Activated CD4-positive, alpha-beta T cell treated with anti-CD3 and anti-CD28 coated beads for 36 hours (primary cell): ENCODE data around the gene NLGN1. TPM values are rescaled to one million over a fixed set of nuclear protein-coding genes. Genes with fewer than 3 reads are reported as not detected.

Experiments used
- ATAC-seq: fragments of 200-7000 bp; cut with Tn5 transposase; one replicate; pipeline ENCODE4 v1.10.0; 2021; ENCODE audit warnings: mild to moderate bottlenecking, moderate library complexity
- CTCF ChIA-PET: fragments of 350-600 bp; sonication (Branson Sonifier 250); formaldehyde crosslinking; loops from one replicate; lab custom pipeline; 2021; ENCODE audit warnings: antibody characterized with exemption; lab: Charles Lee
- POLR2A ChIA-PET: fragments of 350-600 bp; sonication (Branson Sonifier 250); formaldehyde crosslinking; loops from one replicate; lab custom pipeline; 2021; ENCODE audit warnings: antibody characterized with exemption, inconsistent platforms; lab: Charles Lee
- DNase-seq: peaks from one replicate; pipeline ENCODE4 v3.0.0-alpha.2; 2020
- H3K27ac Mint-ChIP-seq: one replicate; pipeline ENCODE4 v1.8.0; 2021; ENCODE audit warnings: mixed read lengths
- H3K27me3 Mint-ChIP-seq: one replicate; pipeline ENCODE4 v1.8.0; 2021; ENCODE audit warnings: mixed read lengths
- H3K36me3 Mint-ChIP-seq: one replicate; pipeline ENCODE4 v1.8.0; 2021; ENCODE audit warnings: low read depth, mixed read lengths
- H3K4me1 Mint-ChIP-seq: one replicate; pipeline ENCODE4 v1.8.0; 2021; ENCODE audit warnings: mixed read lengths
- H3K4me3 Mint-ChIP-seq: one replicate; pipeline ENCODE4 v1.8.0; 2021; ENCODE audit warnings: mild to moderate bottlenecking, moderate library complexity, mixed read lengths
- H3K9me3 Mint-ChIP-seq: one replicate; pipeline ENCODE4 v1.8.0; 2021; ENCODE audit warnings: low read depth, mixed read lengths
- intact Hi-C, 2 experiments: fragments of 100-400 bp; cut with DNase I in 1 of 2; cut with micrococcal nuclease in 1 of 2; formaldehyde crosslinking; loops; one replicate each; pipeline versions ENCODE4 v1.14.2 to v1.15.1; 2022 to 2024; cut with DNase I, micrococcal nuclease
- total RNA-seq, 2 experiments: library from RNA; stranded (reverse); gene quantifications; one replicate each; pipeline ENCODE4 v1.2.3, GENCODE V29; 2021

The NLGN1 gene
- total RNA-seq, 2 experiments from 2014 or later: not detected

- DNase-seq (no peak), ATAC-seq (no peak)
- Mint-ChIP-seq H3K4me3 (no peak overlapping the region), H3K9me3 (no peaks in the 10 kb centered on the region), H3K27me3 (no peaks in the 10 kb centered on the region), H3K4me1 (no peaks in the 10 kb centered on the region), H3K36me3 (no peaks in the 10 kb centered on the region), H3K27ac (no peak overlapping the region)
- ChIA-PET CTCF (no interaction called here), POLR2A (no interaction called here)
- intact Hi-C loops: no loop called here
Observed at GRCh38 chr3:173774294-173774693, 376.8 kb downstream of the NLGN1 start.

GRCh38 chr3:173778251-173778650 is 380.7 kb downstream of the NLGN1 start:
- H3K9me3 Mint-ChIP-seq: no peaks in the 10 kb centered on the region
- no peaks in the 10 kb centered on the region for H3K27me3 Mint-ChIP-seq
- DNase-seq: no peak
- H3K27ac Mint-ChIP-seq: no peak overlapping the region
- H3K36me3 Mint-ChIP-seq: no peaks in the 10 kb centered on the region
- ChIA-PET CTCF (no interaction called here), POLR2A (no interaction called here)
- no peak for ATAC-seq
- no peak overlapping the region for H3K4me3 Mint-ChIP-seq
- H3K4me1 Mint-ChIP-seq: no peaks in the 10 kb centered on the region
- intact Hi-C loops: loop anchor here in 1 of 2 experiments (5.0 kb wide), 1 partner anchor 441 kb away; no protein-coding TSS in a partner anchor

GRCh38 chr3:173780067-173780466 is 382.5 kb downstream of the NLGN1 start:
- ChIA-PET POLR2A (no interaction called here), CTCF (no interaction called here)
- Mint-ChIP-seq H3K36me3 (no peaks in the 10 kb centered on the region), H3K4me3 (no peak overlapping the region), H3K27ac (no peak overlapping the region), H3K9me3 (no peaks in the 10 kb centered on the region), H3K4me1 (no peaks in the 10 kb centered on the region), H3K27me3 (no peaks in the 10 kb centered on the region)
- DNase-seq (no peak), ATAC-seq (no peak)
- intact Hi-C loops: no loop called here

GRCh38 chr3:173785004-173785403 is 387.5 kb downstream of the NLGN1 start:
- DNase-seq (no peak), ATAC-seq (no peak)
- intact Hi-C loops: no loop called here
- Mint-ChIP-seq H3K4me1 (no peaks in the 10 kb centered on the region), H3K27ac (no peak overlapping the region), H3K36me3 (no peaks in the 10 kb centered on the region), H3K4me3 (no peak overlapping the region), H3K9me3 (no peaks in the 10 kb centered on the region), H3K27me3 (no peaks in the 10 kb centered on the region)
- CTCF ChIA-PET: no interaction called here
- POLR2A ChIA-PET: no interaction called here

- Mint-ChIP-seq H3K27me3 (no peaks in the 10 kb centered on the region), H3K9me3 (peaks cover 2% of the 10 kb centered on the region), H3K27ac (no peak overlapping the region), H3K4me1 (no peaks in the 10 kb centered on the region), H3K36me3 (no peaks in the 10 kb centered on the region), H3K4me3 (no peak overlapping the region)
- ATAC-seq (no peak), DNase-seq (no peak)
- ChIA-PET POLR2A (no interaction called here), CTCF (interaction anchor here (1.0 kb wide), 1 partner anchor 25 kb away, joined by 3 read pairs; no protein-coding TSS in a partner anchor)
- intact Hi-C loops: no loop called here
Observed at GRCh38 chr3:173789530-173790162, 392.1 kb downstream of the NLGN1 start.

- POLR2A ChIA-PET: no interaction called here
- intact Hi-C loops: no loop called here
Observed at GRCh38 chr3:173793963-173794362, 396.4 kb downstream of the NLGN1 start.

GRCh38 chr3:173796405-173796804 is 398.9 kb downstream of the NLGN1 start:
- CTCF ChIA-PET: no interaction called here
- Mint-ChIP-seq H3K4me1 (no peaks in the 10 kb centered on the region), H3K27me3 (no peaks in the 10 kb centered on the region), H3K27ac (no peak overlapping the region), H3K4me3 (no peak overlapping the region), H3K36me3 (no peaks in the 10 kb centered on the region), H3K9me3 (peaks cover 2% of the 10 kb centered on the region)
- POLR2A ChIA-PET: no interaction called here
- no peak for DNase-seq
- intact Hi-C loops: no loop called here
- ATAC-seq: no peak

More at GRCh38 chr3:173793963-173794362, 396.4 kb downstream of the NLGN1 start:
- no peaks in the 10 kb centered on the region for H3K4me1 Mint-ChIP-seq
- CTCF ChIA-PET: no interaction called here
- H3K27ac Mint-ChIP-seq: no peak overlapping the region
- no peaks in the 10 kb centered on the region for H3K27me3 Mint-ChIP-seq
- H3K4me3 Mint-ChIP-seq: no peak overlapping the region
- ATAC-seq: no peak
- H3K36me3 Mint-ChIP-seq: no peaks in the 10 kb centered on the region
- DNase-seq: no peak
- peaks cover 2% of the 10 kb centered on the region for H3K9me3 Mint-ChIP-seq

- H3K36me3 Mint-ChIP-seq: no peaks in the 10 kb centered on the region
- ATAC-seq (no peak), DNase-seq (no peak)
- ChIA-PET POLR2A (no interaction called here), CTCF (no interaction called here)
- H3K4me1 Mint-ChIP-seq: no peaks in the 10 kb centered on the region
- H3K27ac Mint-ChIP-seq: no peak overlapping the region
- intact Hi-C loops: no loop called here
- no peak overlapping the region for H3K4me3 Mint-ChIP-seq
- no peaks in the 10 kb centered on the region for H3K27me3 Mint-ChIP-seq
- H3K9me3 Mint-ChIP-seq: peaks cover 2% of the 10 kb centered on the region
Observed at GRCh38 chr3:173796890-173797289, 399.3 kb downstream of the NLGN1 start.

- no peaks in the 10 kb centered on the region for H3K9me3 Mint-ChIP-seq
- no peak overlapping the region for H3K4me3 Mint-ChIP-seq
- no peaks in the 10 kb centered on the region for H3K27me3 Mint-ChIP-seq
- ATAC-seq (no peak), DNase-seq (no peak)
- no peaks in the 10 kb centered on the region for H3K36me3 Mint-ChIP-seq
- ChIA-PET POLR2A (no interaction called here), CTCF (no interaction called here)
- no peaks in the 10 kb centered on the region for H3K4me1 Mint-ChIP-seq
- no peak overlapping the region for H3K27ac Mint-ChIP-seq
- intact Hi-C loops: no loop called here
Observed at GRCh38 chr3:173799060-173799816, 401.7 kb downstream of the NLGN1 start.

- no peaks in the 10 kb centered on the region for H3K27me3 Mint-ChIP-seq
- H3K27ac Mint-ChIP-seq: no peak overlapping the region
- ChIA-PET CTCF (no interaction called here), POLR2A (no interaction called here)
- ATAC-seq (no peak), DNase-seq (no peak)
- no peak overlapping the region for H3K4me3 Mint-ChIP-seq
- H3K4me1 Mint-ChIP-seq: no peaks in the 10 kb centered on the region
- H3K9me3 Mint-ChIP-seq: no peaks in the 10 kb centered on the region
- no peaks in the 10 kb centered on the region for H3K36me3 Mint-ChIP-seq
- intact Hi-C loops: no loop called here
Observed at GRCh38 chr3:173800154-173800553, 402.6 kb downstream of the NLGN1 start.

GRCh38 chr3:173814809-173815208 is 417.3 kb downstream of the NLGN1 start:
- Mint-ChIP-seq H3K36me3 (no peaks in the 10 kb centered on the region), H3K4me3 (no peak overlapping the region), H3K9me3 (no peaks in the 10 kb centered on the region), H3K27me3 (no peaks in the 10 kb centered on the region), H3K4me1 (no peaks in the 10 kb centered on the region), H3K27ac (no peak overlapping the region)
- CTCF ChIA-PET: interaction anchor here (1.0 kb wide), 1 partner anchor 24 kb away, joined by 3 read pairs; no protein-coding TSS in a partner anchor
- DNase-seq: no peak
- intact Hi-C loops: no loop called here
- POLR2A ChIA-PET: no interaction called here
- ATAC-seq: no peak

- ChIA-PET CTCF (no interaction called here), POLR2A (no interaction called here)
- ATAC-seq: no peak
- DNase-seq: no peak
- Mint-ChIP-seq H3K27me3 (no peaks in the 10 kb centered on the region), H3K36me3 (no peaks in the 10 kb centered on the region), H3K9me3 (no peaks in the 10 kb centered on the region), H3K4me1 (no peaks in the 10 kb centered on the region), H3K4me3 (no peak overlapping the region), H3K27ac (no peak overlapping the region)
- intact Hi-C loops: no loop called here
Observed at GRCh38 chr3:173819368-173819767, 421.8 kb downstream of the NLGN1 start.
